HG03108 (cell line): Measurements from ENCODE around the gene DLK1.

Experiments
- ATAC-seq: cut with Tn5 transposase; IDR thresholded peaks from one replicate; pipeline ENCODE4 v1.9.1; 2021; ENCODE audit warnings: moderate library complexity; ENCODE audit not compliant: unreplicated experiment

DLK1 gene

DNA sequence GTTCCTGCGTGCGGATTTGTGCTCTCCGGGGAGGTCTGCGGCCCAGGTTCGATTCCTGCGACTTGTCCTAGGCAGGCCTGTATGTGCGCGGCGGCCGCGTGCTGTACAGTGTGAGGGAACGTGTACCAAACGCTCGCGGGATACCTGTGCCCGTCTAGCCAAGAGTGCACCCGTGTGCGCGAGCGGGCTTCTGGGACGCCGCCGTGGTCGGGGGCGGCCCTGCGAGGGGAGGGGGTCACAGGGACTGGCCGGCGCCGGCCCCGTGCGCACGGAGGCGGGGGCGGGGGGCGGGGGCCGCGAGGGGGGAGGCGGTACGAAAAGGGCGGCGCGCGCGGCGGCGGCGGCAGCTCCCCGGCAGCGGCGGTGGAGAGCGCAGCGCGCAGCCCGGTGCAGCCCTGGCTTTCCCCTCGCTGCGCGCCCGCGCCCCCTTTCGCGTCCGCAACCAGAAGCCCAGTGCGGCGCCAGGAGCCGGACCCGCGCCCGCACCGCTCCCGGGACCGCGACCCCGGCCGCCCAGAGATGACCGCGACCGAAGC, at the start of gene DLK1:
Gene DLK1, plus strand, starts transcription at position 343 of the 536 bp plus-strand sequence. Its CDS starts 177 bp downstream, at position 520.
- no peak for ATAC-seq

DNA sequence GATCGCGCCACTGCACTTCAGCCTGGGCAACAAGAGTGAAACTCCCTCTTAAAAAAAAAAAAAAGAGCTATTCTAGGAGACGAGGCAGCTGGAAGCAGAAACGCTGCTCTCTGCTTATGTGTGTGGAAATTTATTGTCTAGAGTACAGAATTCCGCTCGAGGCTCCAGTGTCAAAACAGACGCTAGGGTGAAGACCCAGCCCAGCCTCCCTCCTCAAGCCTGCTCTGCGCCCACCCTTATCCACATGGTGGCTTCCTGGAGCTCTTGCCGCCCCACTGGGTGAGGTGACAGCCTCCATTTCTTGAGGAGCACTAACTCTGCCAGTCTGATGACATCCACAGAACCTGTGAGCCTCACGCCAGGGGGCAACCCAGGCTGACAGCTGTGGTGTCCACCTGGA, 49.5 kb upstream of the DLK1 start:
- no peak for ATAC-seq

DNA sequence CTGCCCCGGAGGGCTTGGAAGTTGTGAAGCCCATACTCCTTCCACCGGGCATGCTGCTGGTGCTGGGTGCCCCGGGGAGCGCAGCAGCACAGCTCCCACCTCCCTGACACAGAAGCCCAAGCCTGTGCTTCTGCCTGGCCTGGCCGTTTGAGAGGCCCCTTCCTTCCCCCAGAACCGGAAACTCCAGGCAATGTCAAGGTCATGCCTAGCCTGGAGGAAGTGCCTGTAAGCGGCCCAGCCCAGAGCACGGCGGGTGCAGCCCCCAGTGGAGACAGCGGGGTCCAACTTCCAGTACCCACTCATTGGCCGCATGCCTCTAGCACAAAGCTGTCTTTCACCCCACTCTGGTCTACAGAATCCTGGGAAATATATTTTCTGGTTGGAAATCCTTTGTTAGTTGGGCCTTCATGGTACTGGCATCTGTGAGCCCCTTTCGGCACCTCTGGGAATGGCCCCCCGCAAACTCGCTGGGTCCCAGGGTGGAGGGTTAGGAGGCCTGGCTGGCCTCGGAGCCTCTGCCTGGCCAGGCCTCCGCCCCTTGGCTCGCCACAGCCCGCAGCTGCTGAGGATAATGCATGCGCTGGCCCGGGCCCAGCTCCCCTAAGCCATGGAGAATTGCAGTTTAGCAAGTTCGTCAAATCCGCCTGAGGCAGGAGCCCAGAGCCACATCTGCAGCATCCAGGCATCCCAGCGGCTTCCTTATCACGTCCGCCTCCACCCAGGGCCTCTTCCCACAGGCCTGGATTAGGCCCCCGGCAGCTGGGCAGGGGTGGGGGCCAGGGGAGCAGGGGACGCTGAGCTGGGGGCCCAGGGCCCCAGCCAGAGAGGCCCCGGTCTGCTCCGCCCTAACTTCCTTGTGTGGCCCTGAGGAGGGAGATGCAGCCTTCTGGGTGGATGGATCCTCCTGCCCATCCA, 48.9 kb upstream of the DLK1 start:
- no peak for ATAC-seq

DNA sequence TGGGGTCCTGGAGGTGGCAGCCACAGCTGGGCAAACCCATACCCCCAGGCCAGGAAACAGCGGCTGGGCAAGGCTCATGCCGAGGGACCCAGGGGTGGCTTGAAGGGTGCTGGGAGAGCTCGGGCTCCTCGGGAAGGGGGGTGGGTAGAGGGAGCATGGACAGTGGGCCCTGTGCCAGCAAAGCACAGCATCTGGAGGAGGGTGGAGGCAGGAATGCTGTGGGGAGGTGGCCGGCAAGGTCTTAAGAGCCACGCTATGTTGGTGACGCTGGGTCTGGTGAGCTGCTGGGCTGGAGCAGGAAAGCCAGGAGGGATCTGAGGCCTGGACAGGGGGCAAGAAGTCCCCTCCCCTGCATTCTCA, 48.2 kb upstream of the DLK1 start:
- ATAC-seq: no peak

DNA sequence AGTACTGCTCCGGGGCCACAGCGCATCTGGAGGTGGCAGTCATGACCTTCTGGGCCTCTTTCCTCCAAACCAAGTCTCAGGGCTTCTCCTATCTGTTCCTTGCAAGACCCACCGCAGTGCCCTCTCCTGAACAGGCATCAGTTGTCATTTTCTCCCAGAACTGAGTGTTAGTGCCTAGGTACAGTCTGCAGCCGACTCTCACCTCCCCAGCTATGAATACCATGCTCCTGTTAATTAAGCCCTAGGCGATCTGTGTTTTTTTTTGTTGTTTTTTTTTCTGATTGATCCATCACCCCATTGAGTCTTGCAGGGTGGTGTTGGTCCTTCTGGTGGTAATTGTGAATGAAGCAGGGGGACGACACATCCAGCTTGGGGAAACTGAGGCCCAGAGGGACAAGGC, 47.5 kb upstream of the DLK1 start:
- no peak for ATAC-seq

DNA sequence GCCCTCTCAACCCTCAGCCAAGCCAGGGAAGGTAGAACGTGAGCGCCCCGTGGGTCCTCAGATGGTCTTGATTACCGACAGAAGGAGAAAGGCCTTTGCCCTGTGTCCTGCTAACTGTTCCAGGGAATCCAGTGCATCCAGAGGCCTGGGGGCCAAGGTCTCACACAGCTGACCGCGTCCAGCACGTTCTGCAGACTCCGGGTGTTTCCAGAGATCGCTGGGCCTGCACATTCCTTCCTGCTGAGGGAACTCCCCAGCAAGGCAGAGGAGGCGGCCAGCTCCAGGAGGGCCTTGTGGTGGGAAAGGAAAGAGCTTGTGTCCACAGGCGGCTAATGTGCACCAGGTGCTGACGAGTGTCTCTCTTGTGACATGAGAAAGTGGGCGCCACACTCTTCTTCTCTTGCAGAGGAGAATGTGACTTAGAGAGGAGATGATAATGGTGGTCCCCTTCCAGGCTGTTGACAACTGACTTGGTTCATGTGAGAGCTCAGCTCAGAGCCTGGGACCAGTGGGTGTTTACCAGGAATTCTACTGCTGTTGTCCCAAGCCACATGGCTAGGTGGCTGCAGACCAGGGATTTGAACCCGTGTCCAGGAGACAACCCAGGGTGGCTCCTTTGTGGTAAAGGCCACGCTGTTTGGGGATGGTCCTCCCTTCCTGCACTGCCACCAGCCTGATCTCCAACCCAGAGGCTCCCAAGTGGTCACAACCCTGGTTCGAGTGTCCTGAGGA, 46.8 kb upstream of the DLK1 start:
- no peak for ATAC-seq

DNA sequence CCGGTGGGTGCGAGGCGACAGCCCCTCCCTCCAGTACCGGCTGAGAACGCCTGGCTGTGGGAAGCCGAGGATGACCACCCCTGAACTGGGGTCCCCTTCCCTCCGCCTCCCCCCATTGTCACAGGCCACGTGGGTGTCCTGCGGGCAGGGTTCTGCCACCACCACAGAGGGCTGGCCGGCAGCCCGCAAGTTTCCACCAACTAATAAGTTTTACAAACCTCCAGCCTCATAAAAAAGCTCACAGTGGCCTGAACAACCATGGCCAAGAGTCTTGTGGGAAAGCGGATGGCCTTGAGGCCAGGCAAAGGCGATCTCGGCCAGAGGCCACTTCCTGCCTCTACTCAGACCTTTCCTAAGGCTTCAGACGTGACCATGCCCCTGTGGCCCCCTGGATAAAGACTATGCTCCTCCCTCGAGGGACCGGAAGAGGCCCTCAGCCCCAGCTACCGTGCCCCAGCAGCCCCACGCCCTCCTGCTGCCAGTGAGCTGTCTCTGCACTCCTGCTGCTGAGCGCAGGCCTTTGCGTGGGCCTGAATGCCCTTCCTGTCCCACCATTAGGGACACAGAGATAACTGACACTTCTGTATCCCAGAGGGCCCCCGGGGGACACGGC, 46.1 kb upstream of the DLK1 start:
- no peak for ATAC-seq

DNA sequence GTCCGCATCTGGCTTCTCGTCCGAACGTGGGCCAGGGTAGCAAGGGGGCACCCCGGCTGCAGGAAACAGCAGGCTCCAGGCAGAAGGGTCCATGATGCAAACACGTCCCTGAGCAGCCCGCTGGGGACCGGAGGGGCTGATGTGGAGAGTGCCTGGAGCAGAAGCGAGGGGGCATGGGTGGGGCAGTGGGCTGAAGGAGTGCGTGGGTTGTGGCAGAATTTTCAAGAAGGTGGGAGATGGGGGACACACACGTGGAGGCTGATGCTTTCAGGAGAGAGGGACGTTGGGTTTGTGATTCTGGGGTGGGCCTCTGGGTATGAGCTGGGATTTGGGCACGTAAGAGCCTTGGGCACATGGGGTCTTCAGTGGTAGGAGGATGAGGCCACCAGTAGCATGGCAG, 45.6 kb upstream of the DLK1 start:
- no peak for ATAC-seq

DNA sequence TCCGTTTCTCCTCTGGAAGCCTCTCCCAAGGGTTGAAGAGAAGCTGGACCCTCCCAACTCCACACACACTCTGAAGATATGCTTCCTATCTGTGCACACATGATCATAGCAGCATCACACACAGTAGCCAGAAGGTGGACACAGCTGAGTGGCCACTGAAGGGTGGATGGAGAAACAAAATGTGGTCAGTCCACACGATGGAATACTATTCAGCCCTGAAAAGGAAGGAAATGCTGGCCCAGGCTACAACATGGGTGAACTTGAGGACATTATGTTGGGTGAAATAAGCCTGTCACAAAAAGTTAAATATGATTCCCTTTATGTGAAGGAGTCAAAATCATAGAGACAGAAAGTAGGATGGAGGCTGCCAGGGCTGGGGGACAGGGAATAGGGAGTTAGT, 43.9 kb upstream of the DLK1 start:
- ATAC-seq: no peak

DNA sequence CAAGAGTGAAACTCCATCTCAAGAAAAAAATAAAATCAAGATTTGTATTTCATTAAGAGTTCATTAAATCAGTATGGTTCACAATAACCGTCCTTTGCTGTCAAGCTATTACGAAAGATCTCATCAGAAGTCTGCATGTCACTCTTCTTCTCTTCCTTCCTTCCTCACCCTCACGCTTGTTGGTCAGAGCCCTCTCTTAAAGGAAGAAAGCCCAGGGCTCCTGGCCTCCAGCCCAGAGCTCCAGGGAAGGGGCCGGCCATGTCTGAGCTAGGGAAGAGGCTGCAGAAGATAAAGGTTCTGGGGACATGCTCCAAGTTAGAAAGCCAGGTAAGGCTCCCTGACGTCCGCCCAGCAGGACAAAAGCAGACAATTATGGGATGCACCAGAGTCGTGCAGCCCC, 43.1 kb upstream of the DLK1 start:
- ATAC-seq: no peak

DNA sequence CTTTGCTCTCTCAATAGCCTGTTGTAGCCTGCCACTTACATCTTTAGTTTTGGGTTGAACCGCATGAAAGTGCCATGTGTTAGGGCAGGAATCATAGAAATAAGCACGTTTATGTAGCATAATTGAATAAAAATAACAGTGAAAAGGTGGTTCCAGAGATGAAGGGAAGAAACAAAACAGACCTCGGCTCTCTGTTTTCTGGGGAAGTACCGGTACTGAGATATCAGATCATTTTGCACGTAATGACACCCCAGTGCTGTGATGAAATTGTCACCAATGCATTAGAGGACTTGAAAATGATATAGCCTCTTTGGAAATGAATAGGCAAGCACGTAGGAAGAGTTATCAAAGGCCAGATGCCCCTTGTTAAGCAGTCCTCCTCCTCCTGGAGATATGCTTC, 42.5 kb upstream of the DLK1 start:
- no peak for ATAC-seq

DNA sequence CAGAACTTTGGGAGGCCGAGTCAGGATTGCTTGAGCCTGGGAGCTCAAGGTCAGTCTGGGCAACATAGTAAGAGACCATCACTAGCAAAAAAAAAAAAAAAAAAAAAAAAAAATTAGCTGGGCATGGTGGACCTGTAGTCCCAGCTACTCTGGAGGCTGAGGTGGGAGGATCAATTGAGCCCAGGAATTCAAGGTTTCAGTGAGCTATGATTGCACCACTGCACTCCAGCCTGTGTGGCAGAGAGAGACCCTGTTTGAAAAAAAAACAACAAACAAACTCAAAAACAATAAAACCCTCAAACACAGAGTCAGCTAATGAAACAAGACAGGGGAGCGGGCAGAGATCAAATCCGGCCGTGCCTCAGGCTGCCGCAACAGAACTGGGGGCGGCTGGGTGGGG, 41.7 kb upstream of the DLK1 start:
- ATAC-seq: no peak

DNA sequence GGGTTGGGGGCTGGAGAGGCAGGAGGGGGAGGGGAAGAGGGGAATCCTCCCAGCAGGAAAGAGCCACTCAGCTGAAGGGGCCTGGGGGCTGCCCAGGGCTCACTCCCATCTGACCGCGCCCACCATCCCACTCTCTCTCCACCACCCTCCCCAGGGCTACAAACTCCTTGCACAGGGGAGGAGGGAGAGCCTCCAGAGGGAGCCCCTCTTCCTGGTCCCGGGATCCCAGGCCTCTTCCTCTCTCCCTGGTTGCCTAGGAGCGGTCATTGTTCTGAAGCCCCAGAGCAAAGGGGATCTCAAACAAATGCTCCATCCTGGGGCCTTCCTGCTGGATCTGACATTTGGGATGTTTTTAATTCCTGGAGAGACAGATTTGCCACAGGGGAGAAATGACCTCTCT, 39.8 kb upstream of the DLK1 start:
- ATAC-seq: no peak

DNA sequence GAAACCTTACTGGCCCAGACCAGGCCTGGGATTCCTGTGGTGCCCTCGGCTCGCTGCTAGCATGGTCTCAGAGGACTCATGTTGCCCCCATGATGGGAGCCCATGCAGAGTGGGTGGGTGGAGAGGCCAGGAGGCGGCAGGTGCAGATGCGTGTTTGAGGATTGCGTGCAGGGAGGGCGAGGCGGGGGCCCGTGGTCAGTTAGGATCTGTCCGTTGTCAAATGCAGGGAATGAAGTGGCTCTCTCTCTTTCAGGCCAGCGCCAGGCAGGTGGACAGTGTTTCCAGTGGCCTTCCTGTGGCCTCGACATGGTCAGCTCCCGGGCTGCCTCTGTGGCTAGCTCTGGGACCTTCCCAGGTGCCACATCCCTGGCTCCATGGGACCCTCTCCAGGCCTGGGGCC, 39.3 kb upstream of the DLK1 start:
- no peak for ATAC-seq

DNA sequence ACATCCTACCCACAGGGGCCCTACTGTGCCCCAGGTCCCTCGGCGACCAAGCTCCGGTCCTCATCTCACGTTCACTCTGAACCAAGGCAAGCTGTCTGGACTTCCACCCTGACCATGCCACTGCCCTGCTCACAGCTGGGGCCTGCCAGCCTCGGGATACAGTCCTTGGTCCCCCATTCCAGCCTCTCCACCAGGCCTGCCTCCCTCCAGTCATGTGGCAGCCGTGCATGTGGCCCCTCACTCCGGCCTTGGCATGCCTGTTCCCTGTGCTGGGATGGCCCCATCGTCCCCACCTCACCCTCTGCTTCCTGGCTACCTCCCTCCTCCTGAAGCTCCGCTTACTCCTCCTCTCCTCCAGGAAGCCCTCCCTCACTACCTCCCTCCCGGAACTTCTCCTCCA, 38.6 kb upstream of the DLK1 start:
- no peak for ATAC-seq

DNA sequence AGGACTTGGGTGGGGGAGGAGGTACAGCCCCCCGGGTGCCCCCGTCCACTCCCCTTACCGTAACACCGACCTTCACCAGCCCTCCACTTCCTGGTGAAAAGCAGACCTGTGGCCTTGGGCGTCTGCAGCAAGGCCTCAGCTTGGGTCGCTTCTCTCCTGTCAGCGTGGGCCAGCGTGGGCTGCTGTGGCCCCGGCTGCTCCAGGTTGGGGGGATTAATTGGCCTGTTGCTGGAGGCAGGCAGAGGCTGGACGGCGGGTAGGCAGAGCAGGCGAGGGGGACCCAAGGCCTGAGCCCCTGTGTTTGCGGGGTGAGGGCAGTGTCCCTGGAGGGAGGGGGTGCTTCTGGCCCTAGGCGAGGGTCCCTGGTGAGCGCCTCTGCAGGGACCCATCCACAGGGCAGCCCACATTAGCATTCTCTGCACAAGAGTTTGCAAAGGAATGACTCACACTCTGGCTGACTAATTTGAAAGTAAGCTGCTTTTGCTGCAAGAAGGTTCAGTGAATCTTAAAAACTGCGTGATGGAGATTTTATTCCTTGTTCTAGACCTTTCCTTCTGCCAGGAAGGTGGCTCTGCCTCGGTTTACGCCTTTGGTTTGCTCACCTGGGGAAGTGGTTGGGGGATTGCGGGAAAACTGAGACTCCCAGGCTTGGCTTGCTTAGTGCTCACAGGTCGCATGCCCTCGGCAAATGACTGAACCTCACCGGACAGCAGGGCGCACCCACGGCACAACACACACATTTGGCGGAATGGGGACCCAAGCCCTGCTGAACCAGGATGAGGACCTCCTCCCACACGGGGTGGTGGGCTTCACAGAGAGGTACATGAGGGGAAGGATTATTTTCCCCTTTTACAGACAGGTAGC, 37.9 kb upstream of the DLK1 start:
- no peak for ATAC-seq

DNA sequence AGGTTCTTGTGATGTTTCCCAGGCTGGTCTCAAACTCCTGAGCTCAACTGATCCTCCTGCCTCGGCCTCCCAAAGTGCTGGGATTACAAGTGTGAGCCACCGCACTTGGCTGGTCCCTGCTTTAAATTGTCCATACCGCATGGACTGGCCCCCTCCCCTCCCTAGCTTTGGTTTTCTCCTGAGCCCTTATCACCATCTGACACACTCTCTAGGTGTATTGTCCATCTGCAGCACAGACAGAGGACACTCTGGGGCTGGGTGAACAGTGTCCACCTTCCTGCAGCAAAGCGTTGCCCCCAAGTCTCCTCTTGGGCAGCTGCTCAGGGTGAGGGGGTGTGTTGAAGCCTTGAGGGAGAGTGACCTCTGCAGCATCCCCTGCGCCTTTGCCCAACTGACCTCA, 36.0 kb upstream of the DLK1 start:
- ATAC-seq: no peak

DNA sequence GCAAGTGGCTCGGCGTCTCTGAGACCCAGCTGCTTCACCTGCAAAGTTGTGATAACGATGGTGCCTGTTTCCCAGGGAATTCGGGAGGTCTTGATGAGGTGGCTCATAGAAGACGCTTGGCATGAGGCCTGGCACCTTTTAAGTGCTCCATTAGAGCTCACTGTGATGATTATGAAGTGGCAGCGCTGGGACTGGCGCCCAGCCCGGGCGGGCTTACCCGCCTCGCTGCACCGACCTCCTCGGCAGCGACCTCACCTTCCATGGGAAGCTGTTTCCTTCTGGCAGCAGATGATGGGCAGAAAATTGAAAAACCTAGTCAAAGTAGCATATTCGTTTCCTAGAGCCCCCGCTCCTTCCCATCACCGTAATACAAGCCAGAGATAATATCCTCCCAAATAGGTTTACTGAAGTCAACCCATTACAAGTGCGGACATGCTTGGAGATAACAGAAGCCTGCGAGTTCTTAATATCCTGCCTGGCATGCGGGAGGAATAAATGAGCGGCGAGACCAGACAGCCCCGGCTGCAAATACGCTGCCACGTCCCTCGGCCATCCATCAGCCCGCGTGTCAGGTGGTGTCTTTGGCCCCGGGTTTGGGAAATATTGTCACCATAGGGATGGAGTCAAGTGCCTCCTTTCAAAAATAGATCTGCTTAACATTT, 35.2 kb upstream of the DLK1 start:
- ATAC-seq: no peak

DNA sequence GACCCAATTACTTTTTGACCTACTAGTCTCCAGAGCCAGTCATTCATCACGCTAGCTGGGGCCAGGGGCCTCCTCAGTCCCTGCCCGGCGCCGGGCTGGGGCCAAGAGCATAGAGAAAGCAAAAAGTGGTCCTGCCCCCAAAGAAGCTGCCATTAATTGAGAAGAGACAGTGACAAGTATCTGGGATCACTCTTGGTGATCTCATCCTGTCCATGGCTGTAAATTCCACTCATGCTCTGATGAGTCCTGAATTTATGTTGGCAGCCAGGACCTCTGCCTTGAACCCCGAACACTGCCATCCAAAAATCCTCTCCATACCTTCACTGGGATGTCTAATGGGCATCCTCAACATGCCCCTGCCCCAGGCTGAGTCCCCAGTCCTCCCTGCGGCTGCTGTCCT, 34.4 kb upstream of the DLK1 start:
- no peak for ATAC-seq

DNA sequence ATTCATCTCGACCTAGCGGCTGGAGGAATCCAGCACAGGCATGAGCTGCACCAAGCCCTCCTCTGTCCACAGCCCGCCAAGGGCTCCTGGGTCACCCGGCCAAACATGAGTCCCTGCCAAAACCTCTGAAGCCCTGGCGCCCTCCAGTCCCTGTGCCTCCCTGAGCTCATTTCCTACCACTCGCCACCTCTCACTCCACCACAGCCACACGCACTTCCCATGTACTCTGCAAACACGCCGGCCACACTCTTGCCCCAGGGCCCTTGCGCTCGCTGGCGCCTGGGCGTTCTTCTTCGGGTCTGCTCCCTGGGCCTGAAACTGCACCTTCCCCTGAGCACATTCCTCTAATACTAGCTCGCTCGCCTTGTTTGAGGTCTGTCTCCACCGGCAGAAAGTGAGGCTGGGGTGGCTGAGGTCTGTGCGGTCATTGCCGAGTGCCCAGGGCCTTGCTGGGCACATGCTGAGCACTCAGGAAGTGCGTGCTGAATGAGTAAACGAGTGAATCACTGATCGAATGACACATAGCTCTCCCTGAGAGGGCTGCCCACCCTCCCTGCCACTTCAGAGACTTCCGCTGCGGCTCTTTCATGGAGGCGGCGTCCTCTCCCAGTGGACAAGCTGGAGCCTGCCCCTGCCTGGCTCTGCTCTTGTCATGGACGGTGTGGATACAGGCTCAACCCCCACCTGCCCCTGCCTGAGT, 33.7 kb upstream of the DLK1 start:
- no peak for ATAC-seq
